ENCODE results near the gene RALGAPA2. TPM values are rescaled to one million over a fixed set of nuclear protein-coding genes. Genes with fewer than 3 reads are reported as not detected.

RALGAPA2 gene
- total RNA-seq, 4 donors from 2014 or later = 35.1 to 109 (median 59.6) TPM

DNA sequence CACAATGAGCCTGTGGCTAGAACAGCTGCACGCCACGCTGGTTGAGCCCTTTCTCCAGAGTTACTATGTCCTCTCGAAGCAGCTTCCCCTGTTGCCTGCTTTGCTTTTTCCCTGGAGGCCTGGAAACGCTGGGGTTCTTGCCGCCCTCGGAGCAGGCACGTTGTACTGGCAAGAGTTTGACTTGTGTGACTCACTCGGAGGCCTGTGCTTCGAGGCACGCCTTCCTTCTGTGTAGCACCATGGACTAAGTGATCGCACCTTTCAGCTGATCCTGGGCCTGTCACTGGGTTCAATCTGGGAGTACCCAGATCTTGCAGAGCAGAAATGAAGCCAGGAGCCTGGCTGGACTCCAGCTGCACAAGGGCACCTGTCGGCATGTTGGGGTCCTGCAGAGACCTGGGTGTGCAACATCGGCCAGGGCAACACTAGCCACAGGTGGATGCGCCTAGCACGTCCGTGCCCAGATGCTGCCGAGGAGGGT, 339.3 kb downstream of the RALGAPA2 start:
- TF ChIP-seq, protein P1, sequence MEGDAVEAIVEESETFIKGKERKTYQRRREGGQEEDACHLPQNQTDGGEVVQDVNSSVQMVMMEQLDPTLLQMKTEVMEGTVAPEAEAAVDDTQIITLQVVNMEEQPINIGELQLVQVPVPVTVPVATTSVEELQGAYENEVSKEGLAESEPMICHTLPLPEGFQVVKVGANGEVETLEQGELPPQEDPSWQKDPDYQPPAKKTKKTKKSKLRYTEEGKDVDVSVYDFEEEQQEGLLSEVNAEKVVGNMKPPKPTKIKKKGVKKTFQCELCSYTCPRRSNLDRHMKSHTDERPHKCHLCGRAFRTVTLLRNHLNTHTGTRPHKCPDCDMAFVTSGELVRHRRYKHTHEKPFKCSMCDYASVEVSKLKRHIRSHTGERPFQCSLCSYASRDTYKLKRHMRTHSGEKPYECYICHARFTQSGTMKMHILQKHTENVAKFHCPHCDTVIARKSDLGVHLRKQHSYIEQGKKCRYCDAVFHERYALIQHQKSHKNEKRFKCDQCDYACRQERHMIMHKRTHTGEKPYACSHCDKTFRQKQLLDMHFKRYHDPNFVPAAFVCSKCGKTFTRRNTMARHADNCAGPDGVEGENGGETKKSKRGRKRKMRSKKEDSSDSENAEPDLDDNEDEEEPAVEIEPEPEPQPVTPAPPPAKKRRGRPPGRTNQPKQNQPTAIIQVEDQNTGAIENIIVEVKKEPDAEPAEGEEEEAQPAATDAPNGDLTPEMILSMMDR (IDR thresholded peaks at IDR 0.05) = no peak
- ATAC-seq (ENCODE audit: low FRiP score) = no peak
- no peak for DNase-seq (ENCODE audit: low spot score)

- no peak for ATAC-seq (ENCODE audit: low FRiP score)
- TF ChIP-seq, protein P1 (IDR thresholded peaks at IDR 0.05) = no peak
Measured at GRCh38 chr20:20371681-20372080, 340.8 kb downstream of the RALGAPA2 start.

DNA sequence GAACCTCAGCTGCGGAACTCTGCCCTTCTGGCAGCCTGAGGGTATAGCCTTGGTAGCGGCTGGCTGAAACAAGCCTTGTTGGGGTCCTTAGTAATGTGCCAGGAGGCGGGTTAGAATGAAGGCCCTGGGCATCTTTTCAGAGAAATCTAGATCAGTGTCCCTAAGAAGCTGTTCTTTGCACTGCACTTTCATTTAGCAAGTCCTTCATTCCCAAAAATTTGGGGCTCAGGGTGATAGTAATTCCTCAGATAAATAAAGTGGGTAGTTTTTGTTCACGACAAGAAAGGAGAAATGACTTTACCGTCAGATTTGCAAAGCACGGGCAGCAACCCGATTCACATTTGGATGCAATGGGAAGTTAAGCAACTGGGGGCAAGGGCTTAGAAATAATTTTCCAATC, 341.4 kb downstream of the RALGAPA2 start:
- no peak for ATAC-seq (ENCODE audit: low FRiP score)
- no peak for DNase-seq (ENCODE audit: low spot score)
- TF ChIP-seq, protein P1 (IDR thresholded peaks at IDR 0.05) = no peak

More at GRCh38 chr20:20371681-20372080, 340.8 kb downstream of the RALGAPA2 start:
- no peak for DNase-seq (ENCODE audit: low spot score)

DNA sequence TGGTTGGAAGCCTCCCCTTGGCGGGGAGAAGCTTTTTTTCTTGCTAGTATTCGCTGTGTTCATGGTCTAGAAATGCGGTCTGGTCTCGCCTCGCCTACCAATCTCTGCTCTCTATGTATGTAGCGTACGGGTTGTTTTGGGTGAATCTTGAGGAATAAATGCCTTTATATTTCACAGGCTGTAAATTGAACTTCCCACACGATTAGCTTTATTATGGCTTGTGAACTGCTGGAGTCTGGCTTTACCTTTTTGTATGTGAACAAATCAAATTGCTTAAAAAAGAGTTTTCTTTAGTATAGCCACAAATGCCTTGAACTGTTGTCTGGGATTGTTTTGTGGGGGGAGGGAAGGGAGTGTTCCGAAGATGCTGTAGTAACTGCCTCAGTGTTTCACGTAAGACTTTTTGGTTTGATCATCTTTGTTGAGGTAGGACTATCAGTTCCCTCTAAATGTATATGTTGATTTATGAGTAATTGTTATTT, 342.3 kb downstream of the RALGAPA2 start:
- no peak for DNase-seq (ENCODE audit: low spot score)
- no peak for ATAC-seq (ENCODE audit: low FRiP score)
- TF ChIP-seq, protein P1 (IDR thresholded peaks at IDR 0.05) = no peak

GRCh38 chr20:20369250-20370093, 343.0 kb downstream of the RALGAPA2 start:
- ATAC-seq (ENCODE audit: low FRiP score) (no peak), DNase-seq (ENCODE audit: low spot score) (no peak)
- TF ChIP-seq, protein P1 (IDR thresholded peaks at IDR 0.05) = no peak

GRCh38 chr20:20368418-20369249, 343.8 kb downstream of the RALGAPA2 start:
- ATAC-seq (ENCODE audit: low FRiP score) (no peak), DNase-seq (ENCODE audit: low spot score) (no peak)
- TF ChIP-seq, protein P1 (IDR thresholded peaks at IDR 0.05) = no peak
